ENCODE results near the gene DNAH9.

DNAH9 gene

GRCh38 chr17:11896199-11896598 lies 297.9 kb downstream of the DNAH9 start:
- no peak overlapping the region for H2BK120ac ChIP-seq (ENCODE audit: low read depth, low read length)
- H3K18ac ChIP-seq (ENCODE audit: low read length), result no peak overlapping the region
- DNase-seq, result no peak
- H2AK5ac ChIP-seq (ENCODE audit: low read length), result no peak overlapping the region
- no peaks in the 10 kb centered on the region for H3K79me2 ChIP-seq (ENCODE audit: control insufficient read depth, insufficient read depth, low read length)
- no peaks in the 10 kb centered on the region for H3K27me3 ChIP-seq (ENCODE audit: insufficient read depth, low read length, poor library complexity)
- H4K5ac ChIP-seq (ENCODE audit: low read length), result no peak overlapping the region
- H4K8ac ChIP-seq (ENCODE audit: low read depth, low read length), result no peak overlapping the region
- no peak overlapping the region for H3K9ac ChIP-seq (ENCODE audit: low read length)
- no peaks in the 10 kb centered on the region for H3K79me1 ChIP-seq (ENCODE audit: low read length)
- WGBS (ENCODE audit: extremely low coverage, insufficient coverage, low lambda C conversion rate), result no CpG with 5 or more reads among the region's 1 CpG
- H3K27ac ChIP-seq (ENCODE audit: low read depth, low read length), result no peak overlapping the region
- H3K56ac ChIP-seq (ENCODE audit: low read length), result no peak overlapping the region
- H3K4me1 ChIP-seq (ENCODE audit: control insufficient read depth, low read depth, low read length), result no peaks in the 10 kb centered on the region
- H2BK5ac ChIP-seq (ENCODE audit: low read length), result no peak overlapping the region
- no peak overlapping the region for H3K23ac ChIP-seq (ENCODE audit: low read length)
- H3K4me3 ChIP-seq (ENCODE audit: low read length), result no peak overlapping the region
- no peak overlapping the region for H2BK15ac ChIP-seq (replicated peaks; ENCODE audit: low read depth)
- H3K4ac ChIP-seq (ENCODE audit: low read depth, low read length), result no peak overlapping the region
- H3K4me2 ChIP-seq (ENCODE audit: low read length), result no peak overlapping the region
- no peaks in the 10 kb centered on the region for H3K36me3 ChIP-seq (ENCODE audit: control insufficient read depth, insufficient read depth, low read length)

GRCh38 chr17:11898526-11899235 lies 300.4 kb downstream of the DNAH9 start:
- WGBS (ENCODE audit: extremely low coverage, insufficient coverage, low lambda C conversion rate), result no CpG with 5 or more reads among the region's 7 CpGs
- no peak for DNase-seq
- Histone ChIP-seq H3K4ac (ENCODE audit: low read depth, low read length) (no peak overlapping the region), H4K5ac (ENCODE audit: low read length) (no peak overlapping the region), H3K27me3 (ENCODE audit: insufficient read depth, low read length, poor library complexity) (no peaks in the 10 kb centered on the region), H3K9ac (ENCODE audit: low read length) (no peak overlapping the region), H3K23ac (ENCODE audit: low read length) (no peak overlapping the region), H3K56ac (ENCODE audit: low read length) (no peak overlapping the region), H2BK15ac (replicated peaks; ENCODE audit: low read depth) (no peak overlapping the region), H2AK5ac (ENCODE audit: low read length) (no peak overlapping the region), H3K4me1 (ENCODE audit: control insufficient read depth, low read depth, low read length) (no peaks in the 10 kb centered on the region), H3K18ac (ENCODE audit: low read length) (no peak overlapping the region), H2BK5ac (ENCODE audit: low read length) (no peak overlapping the region), H3K4me2 (ENCODE audit: low read length) (no peak overlapping the region), H3K79me2 (ENCODE audit: control insufficient read depth, insufficient read depth, low read length) (no peaks in the 10 kb centered on the region), H3K79me1 (ENCODE audit: low read length) (no peaks in the 10 kb centered on the region), H3K27ac (ENCODE audit: low read depth, low read length) (no peak overlapping the region), H3K36me3 (ENCODE audit: control insufficient read depth, insufficient read depth, low read length) (no peaks in the 10 kb centered on the region), H3K4me3 (ENCODE audit: low read length) (no peak overlapping the region), H4K8ac (ENCODE audit: low read depth, low read length) (no peak overlapping the region), H2BK120ac (ENCODE audit: low read depth, low read length) (no peak overlapping the region)

GRCh38 chr17:11899537-11899942 lies 301.3 kb downstream of the DNAH9 start:
- no peaks in the 10 kb centered on the region for H3K4me1 ChIP-seq (ENCODE audit: control insufficient read depth, low read depth, low read length)
- DNase-seq, result peak; percentile 73
- H2AK5ac ChIP-seq (ENCODE audit: low read length), result no peak overlapping the region
- H3K36me3 ChIP-seq (ENCODE audit: control insufficient read depth, insufficient read depth, low read length), result no peaks in the 10 kb centered on the region
- no peak overlapping the region for H2BK5ac ChIP-seq (ENCODE audit: low read length)
- H3K79me2 ChIP-seq (ENCODE audit: control insufficient read depth, insufficient read depth, low read length), result no peaks in the 10 kb centered on the region
- no peak overlapping the region for H3K56ac ChIP-seq (ENCODE audit: low read length)
- no peaks in the 10 kb centered on the region for H3K27me3 ChIP-seq (ENCODE audit: insufficient read depth, low read length, poor library complexity)
- H2BK120ac ChIP-seq (ENCODE audit: low read depth, low read length), result no peak overlapping the region
- no peak overlapping the region for H4K8ac ChIP-seq (ENCODE audit: low read depth, low read length)
- H3K18ac ChIP-seq (ENCODE audit: low read length), result no peak overlapping the region
- no CpG with 5 or more reads among the region's 4 CpGs for WGBS (ENCODE audit: extremely low coverage, insufficient coverage, low lambda C conversion rate)
- H3K4me2 ChIP-seq (ENCODE audit: low read length), result no peak overlapping the region
- no peak overlapping the region for H4K5ac ChIP-seq (ENCODE audit: low read length)
- no peaks in the 10 kb centered on the region for H3K79me1 ChIP-seq (ENCODE audit: low read length)
- H3K23ac ChIP-seq (ENCODE audit: low read length), result no peak overlapping the region
- no peak overlapping the region for H2BK15ac ChIP-seq (replicated peaks; ENCODE audit: low read depth)
- no peak overlapping the region for H3K9ac ChIP-seq (ENCODE audit: low read length)
- no peak overlapping the region for H3K4ac ChIP-seq (ENCODE audit: low read depth, low read length)
- H3K4me3 ChIP-seq (ENCODE audit: low read length), result no peak overlapping the region
- no peak overlapping the region for H3K27ac ChIP-seq (ENCODE audit: low read depth, low read length)

- Histone ChIP-seq H3K9ac (ENCODE audit: low read length) (no peak overlapping the region), H3K23ac (ENCODE audit: low read length) (no peak overlapping the region), H4K8ac (ENCODE audit: low read depth, low read length) (no peak overlapping the region), H3K4me3 (ENCODE audit: low read length) (no peak overlapping the region), H3K27ac (ENCODE audit: low read depth, low read length) (no peak overlapping the region), H3K27me3 (ENCODE audit: insufficient read depth, low read length, poor library complexity) (no peaks in the 10 kb centered on the region), H2AK5ac (ENCODE audit: low read length) (no peak overlapping the region), H4K5ac (ENCODE audit: low read length) (no peak overlapping the region), H3K36me3 (ENCODE audit: control insufficient read depth, insufficient read depth, low read length) (no peaks in the 10 kb centered on the region), H2BK5ac (ENCODE audit: low read length) (no peak overlapping the region), H3K4me2 (ENCODE audit: low read length) (no peak overlapping the region), H3K79me1 (ENCODE audit: low read length) (no peaks in the 10 kb centered on the region), H3K4me1 (ENCODE audit: control insufficient read depth, low read depth, low read length) (no peaks in the 10 kb centered on the region), H3K4ac (ENCODE audit: low read depth, low read length) (no peak overlapping the region), H3K79me2 (ENCODE audit: control insufficient read depth, insufficient read depth, low read length) (no peaks in the 10 kb centered on the region), H2BK120ac (ENCODE audit: low read depth, low read length) (no peak overlapping the region), H3K56ac (ENCODE audit: low read length) (peak overlapping the region; percentile 37), H2BK15ac (replicated peaks; ENCODE audit: low read depth) (no peak overlapping the region), H3K18ac (ENCODE audit: low read length) (no peak overlapping the region)
- DNase-seq, result peak; percentile 30
- no CpG with 5 or more reads among the region's 6 CpGs for WGBS (ENCODE audit: extremely low coverage, insufficient coverage, low lambda C conversion rate)
These were observed 301.8 kb downstream of the DNAH9 start for GRCh38 chr17:11900041-11900476.

- Histone ChIP-seq H3K4me3 (ENCODE audit: low read length) (no peak overlapping the region), H3K23ac (ENCODE audit: low read length) (no peak overlapping the region), H3K4ac (ENCODE audit: low read depth, low read length) (no peak overlapping the region), H3K4me2 (ENCODE audit: low read length) (no peak overlapping the region), H3K9ac (ENCODE audit: low read length) (no peak overlapping the region), H2BK5ac (ENCODE audit: low read length) (no peak overlapping the region), H3K27ac (ENCODE audit: low read depth, low read length) (no peak overlapping the region), H3K56ac (ENCODE audit: low read length) (no peak overlapping the region), H3K36me3 (ENCODE audit: control insufficient read depth, insufficient read depth, low read length) (no peaks in the 10 kb centered on the region), H2BK120ac (ENCODE audit: low read depth, low read length) (no peak overlapping the region), H3K4me1 (ENCODE audit: control insufficient read depth, low read depth, low read length) (no peaks in the 10 kb centered on the region), H3K79me2 (ENCODE audit: control insufficient read depth, insufficient read depth, low read length) (no peaks in the 10 kb centered on the region), H3K27me3 (ENCODE audit: insufficient read depth, low read length, poor library complexity) (no peaks in the 10 kb centered on the region), H3K79me1 (ENCODE audit: low read length) (no peaks in the 10 kb centered on the region), H3K18ac (ENCODE audit: low read length) (no peak overlapping the region), H4K5ac (ENCODE audit: low read length) (no peak overlapping the region), H2BK15ac (replicated peaks; ENCODE audit: low read depth) (no peak overlapping the region), H2AK5ac (ENCODE audit: low read length) (no peak overlapping the region), H4K8ac (ENCODE audit: low read depth, low read length) (no peak overlapping the region)
- WGBS (ENCODE audit: extremely low coverage, insufficient coverage, low lambda C conversion rate), result no CpG with 5 or more reads among the region's 3 CpGs
- DNase-seq, result no peak
These were observed 302.4 kb downstream of the DNAH9 start for GRCh38 chr17:11900655-11901054.

- H2BK120ac ChIP-seq (ENCODE audit: low read depth, low read length), result no peak overlapping the region
- no peaks in the 10 kb centered on the region for H3K27me3 ChIP-seq (ENCODE audit: insufficient read depth, low read length, poor library complexity)
- no peak overlapping the region for H3K4me3 ChIP-seq (ENCODE audit: low read length)
- no peaks in the 10 kb centered on the region for H3K79me2 ChIP-seq (ENCODE audit: control insufficient read depth, insufficient read depth, low read length)
- H3K79me1 ChIP-seq (ENCODE audit: low read length), result no peaks in the 10 kb centered on the region
- no peak overlapping the region for H3K56ac ChIP-seq (ENCODE audit: low read length)
- no peak overlapping the region for H3K27ac ChIP-seq (ENCODE audit: low read depth, low read length)
- no peak overlapping the region for H3K9ac ChIP-seq (ENCODE audit: low read length)
- H3K36me3 ChIP-seq (ENCODE audit: control insufficient read depth, insufficient read depth, low read length), result no peaks in the 10 kb centered on the region
- H3K18ac ChIP-seq (ENCODE audit: low read length), result no peak overlapping the region
- H3K4ac ChIP-seq (ENCODE audit: low read depth, low read length), result no peak overlapping the region
- H3K23ac ChIP-seq (ENCODE audit: low read length), result no peak overlapping the region
- no peak overlapping the region for H2AK5ac ChIP-seq (ENCODE audit: low read length)
- H2BK15ac ChIP-seq (replicated peaks; ENCODE audit: low read depth), result no peak overlapping the region
- H2BK5ac ChIP-seq (ENCODE audit: low read length), result no peak overlapping the region
- no CpG with 5 or more reads among the region's 2 CpGs for WGBS (ENCODE audit: extremely low coverage, insufficient coverage, low lambda C conversion rate)
- H3K4me1 ChIP-seq (ENCODE audit: control insufficient read depth, low read depth, low read length), result no peaks in the 10 kb centered on the region
- no peak overlapping the region for H4K5ac ChIP-seq (ENCODE audit: low read length)
- H3K4me2 ChIP-seq (ENCODE audit: low read length), result no peak overlapping the region
- no peak overlapping the region for H4K8ac ChIP-seq (ENCODE audit: low read depth, low read length)
- no peak for DNase-seq
These were observed 303.7 kb downstream of the DNAH9 start for GRCh38 chr17:11901931-11902330.

All from mesendoderm (in vitro differentiated cells).